Natural killer cell (primary cell): ENCODE data around the gene GRB10. TPM values are rescaled to one million over a fixed set of nuclear protein-coding genes. Genes with fewer than 3 reads are reported as not detected.

ENCODE experiments used
- ATAC-seq, 3 donors: fragments of 150-1000 bp in 2 of 3; fragments of 200-7000 bp in 1 of 3; cut with Tn5 transposase; 1 replicate in 1 of 3; 2 replicates in 2 of 3; pipeline ENCODE4 v1.10.0; 2021; ENCODE audit warnings: mild to moderate bottlenecking in 2 of 3, moderate library complexity in 2 of 3
- DNase-seq, 2 donors: peaks; one replicate each; pipeline versions ENCODE4 v3.0.0 to v3.0.0-alpha.2; 2013 to 2021; ENCODE audit warnings: mixed read lengths in 1 of 2
- H3K27ac ChIP-seq: one replicate; pipeline ENCODE4 v1.5.1; 2013; ENCODE audit warnings: mild to moderate bottlenecking, low read length
- H3K27me3 ChIP-seq: one replicate; pipeline ENCODE4 v1.6.1; 2013; ENCODE audit warnings: low read length; ENCODE audit not compliant: control insufficient read depth, insufficient read depth
- H3K36me3 ChIP-seq: one replicate; pipeline ENCODE4 v1.6.1; 2013; ENCODE audit warnings: low read length; ENCODE audit not compliant: control insufficient read depth, insufficient read depth
- H3K4me1 ChIP-seq: one replicate; pipeline ENCODE4 v1.6.1; 2013; ENCODE audit warnings: low read length; ENCODE audit not compliant: control insufficient read depth, insufficient read depth
- H3K4me3 ChIP-seq: one replicate; pipeline ENCODE4 v1.5.1; 2013; ENCODE audit warnings: low read length
- H3K9me3 ChIP-seq: one replicate; pipeline ENCODE4 v1.6.1; 2013; ENCODE audit warnings: low read length; ENCODE audit not compliant: control insufficient read depth, insufficient read depth
- H3K27ac Mint-ChIP-seq, 2 donors: one replicate each; pipeline ENCODE4 v1.8.0; 2022; ENCODE audit warnings: mild to moderate bottlenecking in 2 of 2, mixed read lengths in 2 of 2, moderate library complexity in 1 of 2
- H3K27me3 Mint-ChIP-seq, 2 donors: one replicate each; pipeline ENCODE4 v1.8.0; 2022; ENCODE audit warnings: low read depth in 2 of 2, mixed read lengths in 2 of 2
- H3K36me3 Mint-ChIP-seq: one replicate; pipeline ENCODE4 v1.8.0; 2022; ENCODE audit warnings: mixed read lengths
- H3K4me1 Mint-ChIP-seq, 2 donors: one replicate each; pipeline ENCODE4 v1.8.0; 2022; ENCODE audit warnings: mixed read lengths in 2 of 2
- H3K4me3 Mint-ChIP-seq: one replicate; pipeline ENCODE4 v1.8.0; 2022; ENCODE audit warnings: mild to moderate bottlenecking, moderate library complexity, mixed read lengths
- H3K9me3 Mint-ChIP-seq, 2 donors: one replicate each; pipeline ENCODE4 v1.8.0; 2022; ENCODE audit warnings: mixed read lengths in 2 of 2
- CTCF ChIP-seq: fragments of 200-600 bp; IDR thresholded peaks from one replicate; pipeline ENCODE4 v1.8.0; 2022; ENCODE audit warnings: antibody characterized with exemption
- WGBS: methylation state at CpG from one replicate; pipeline ENCODE4 v1.1.7; 2013; ENCODE audit warnings: missing lambda C conversion rate; ENCODE audit not compliant: insufficient coverage; 5-methylcytosine and 5-hydroxymethylcytosine counted together
- intact Hi-C: fragments of 100-400 bp; cut with micrococcal nuclease; formaldehyde crosslinking; loops from one replicate; pipeline ENCODE4 v1.14.2; 2022
- total RNA-seq, 4 donors: library from RNA; stranded (reverse); fragments of 120-200 nt in 1 of 4; gene quantifications; one replicate each; pipeline versions ENCODE4 v1.2.3 to v1.2.4, GENCODE V29; 2013 to 2022

GRB10 gene
- total RNA-seq, 3 donors from 2014 or later (not counting 1 experiment from before 2014, with no cell fraction given): 0.16 to 24.4 (median 1.4) TPM

GRCh38 chr7:50672045-50672444, 110.7 kb downstream of the GRB10 start:
- no peaks in the 10 kb centered on the region for H3K9me3 ChIP-seq
- no peaks in the 10 kb centered on the region for H3K9me3 Mint-ChIP-seq
- no peak overlapping the region for H3K4me3 Mint-ChIP-seq
- peaks cover 5 to 14% of the 10 kb centered on the region in 2 donors for H3K27me3 Mint-ChIP-seq
- no peaks in the 10 kb centered on the region for H3K36me3 ChIP-seq
- H3K36me3 Mint-ChIP-seq: no peaks in the 10 kb centered on the region
- ATAC-seq (no peak), DNase-seq (no peak)
- no peaks in the 10 kb centered on the region for H3K27me3 ChIP-seq
- no peaks in the 10 kb centered on the region for H3K4me1 Mint-ChIP-seq
- no peak overlapping the region for H3K27ac Mint-ChIP-seq
- H3K27ac ChIP-seq: no peak overlapping the region
- H3K4me3 ChIP-seq: no peak overlapping the region
- intact Hi-C loops: no loop called here
- no peaks in the 10 kb centered on the region for H3K4me1 ChIP-seq
- TF ChIP-seq CTCF: no peak
- 81% methylated on average over 11 of the region's 11 CpGs for WGBS

- no peak overlapping the region for H3K27ac ChIP-seq
- intact Hi-C loops: no loop called here
- Mint-ChIP-seq H3K4me3 (no peak overlapping the region), H3K4me1 (no peaks in the 10 kb centered on the region), H3K9me3 (no peaks in the 10 kb centered on the region), H3K27me3 (peaks cover 5 to 14% of the 10 kb centered on the region in 2 donors), H3K36me3 (no peaks in the 10 kb centered on the region), H3K27ac (no peak overlapping the region)
- H3K27me3 ChIP-seq: no peaks in the 10 kb centered on the region
- H3K9me3 ChIP-seq: no peaks in the 10 kb centered on the region
- H3K36me3 ChIP-seq: no peaks in the 10 kb centered on the region
- no peaks in the 10 kb centered on the region for H3K4me1 ChIP-seq
- WGBS: 93% methylated on average over 9 of the region's 9 CpGs
- ATAC-seq (no peak), DNase-seq (no peak)
- no peak overlapping the region for H3K4me3 ChIP-seq
- no peak for TF ChIP-seq CTCF
Observed at GRCh38 chr7:50671386-50671785, 111.3 kb downstream of the GRB10 start.

- Histone ChIP-seq H3K4me1 (no peaks in the 10 kb centered on the region), H3K27ac (no peak overlapping the region), H3K4me3 (no peak overlapping the region), H3K27me3 (no peaks in the 10 kb centered on the region), H3K9me3 (no peaks in the 10 kb centered on the region), H3K36me3 (no peaks in the 10 kb centered on the region)
- Mint-ChIP-seq H3K27me3 (peaks cover 5 to 14% of the 10 kb centered on the region in 2 donors), H3K36me3 (no peaks in the 10 kb centered on the region), H3K9me3 (no peaks in the 10 kb centered on the region), H3K4me3 (no peak overlapping the region), H3K4me1 (no peaks in the 10 kb centered on the region), H3K27ac (no peak overlapping the region)
- DNase-seq (no peak), ATAC-seq (no peak)
- intact Hi-C loops: no loop called here
- 31% methylated on average over 3 of the region's 3 CpGs for WGBS
- no peak for TF ChIP-seq CTCF
Observed at GRCh38 chr7:50669890-50670289, 112.8 kb downstream of the GRB10 start.

GRCh38 chr7:50667789-50668226, 114.9 kb downstream of the GRB10 start:
- H3K27me3 Mint-ChIP-seq: peaks cover 0 to 9% of the 10 kb centered on the region in 2 donors
- no peak overlapping the region for H3K4me3 Mint-ChIP-seq
- H3K36me3 ChIP-seq: no peaks in the 10 kb centered on the region
- no peak for TF ChIP-seq CTCF
- no peaks in the 10 kb centered on the region for H3K36me3 Mint-ChIP-seq
- H3K9me3 Mint-ChIP-seq: no peaks in the 10 kb centered on the region
- H3K27ac ChIP-seq: no peak overlapping the region
- peaks cover 18% of the 10 kb centered on the region for H3K4me1 ChIP-seq
- no peaks in the 10 kb centered on the region for H3K9me3 ChIP-seq
- no peaks in the 10 kb centered on the region for H3K27me3 ChIP-seq
- intact Hi-C loops: no loop called here
- no peak overlapping the region for H3K4me3 ChIP-seq
- ATAC-seq: no peak
- no peak overlapping the region for H3K27ac Mint-ChIP-seq
- WGBS: 89% methylated on average over 5 of the region's 5 CpGs
- H3K4me1 Mint-ChIP-seq: peaks cover 8% of the 10 kb centered on the region in 2 donors
- no peak for DNase-seq
